ENCODE results near the gene STAM2. TPM values are rescaled to one million over a fixed set of nuclear protein-coding genes. Genes with fewer than 3 reads are reported as not detected.
"Not testable (repeated sequence)": the region's sequence is repeated elsewhere in the genome, so short reads cannot be mapped to it uniquely, and the experiment has no call there.

The STAM2 gene
- total RNA-seq, 1 donor from 2014 or later = 35.3 TPM

GRCh38 chr2:152175012-152175367 lies 573 bp downstream of the STAM2 start:
- Mint-ChIP-seq H3K27ac (ENCODE audit: unreplicated experiment) (peak overlapping the region; percentile 100), H3K4me3 (ENCODE audit: unreplicated experiment) (peak overlapping the region; percentile 96), H3K36me3 (ENCODE audit: low read depth, unreplicated experiment) (peaks cover 2% of the 10 kb centered on the region), H3K9me3 (ENCODE audit: unreplicated experiment) (peaks cover 2% of the 10 kb centered on the region), H3K4me1 (ENCODE audit: low read depth, unreplicated experiment) (peaks cover 4% of the 10 kb centered on the region), H3K27me3 (ENCODE audit: low read depth, unreplicated experiment) (no peaks in the 10 kb centered on the region)
- TF ChIP-seq EZH2 (IDR thresholded peaks at IDR 0.05; ENCODE audit: insufficient read depth, low read length) = no peak
- TF ChIP-seq, protein P1, sequence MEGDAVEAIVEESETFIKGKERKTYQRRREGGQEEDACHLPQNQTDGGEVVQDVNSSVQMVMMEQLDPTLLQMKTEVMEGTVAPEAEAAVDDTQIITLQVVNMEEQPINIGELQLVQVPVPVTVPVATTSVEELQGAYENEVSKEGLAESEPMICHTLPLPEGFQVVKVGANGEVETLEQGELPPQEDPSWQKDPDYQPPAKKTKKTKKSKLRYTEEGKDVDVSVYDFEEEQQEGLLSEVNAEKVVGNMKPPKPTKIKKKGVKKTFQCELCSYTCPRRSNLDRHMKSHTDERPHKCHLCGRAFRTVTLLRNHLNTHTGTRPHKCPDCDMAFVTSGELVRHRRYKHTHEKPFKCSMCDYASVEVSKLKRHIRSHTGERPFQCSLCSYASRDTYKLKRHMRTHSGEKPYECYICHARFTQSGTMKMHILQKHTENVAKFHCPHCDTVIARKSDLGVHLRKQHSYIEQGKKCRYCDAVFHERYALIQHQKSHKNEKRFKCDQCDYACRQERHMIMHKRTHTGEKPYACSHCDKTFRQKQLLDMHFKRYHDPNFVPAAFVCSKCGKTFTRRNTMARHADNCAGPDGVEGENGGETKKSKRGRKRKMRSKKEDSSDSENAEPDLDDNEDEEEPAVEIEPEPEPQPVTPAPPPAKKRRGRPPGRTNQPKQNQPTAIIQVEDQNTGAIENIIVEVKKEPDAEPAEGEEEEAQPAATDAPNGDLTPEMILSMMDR (IDR thresholded peaks at IDR 0.05; ENCODE audit: insufficient read depth, low read depth, low read length) = no peak
- FAIRE-seq = no peak
- H3K9ac ChIP-seq (ENCODE audit: low read length) = peak overlapping the region; percentile 96
- peak overlapping the region; percentile 86 for H3K4me2 ChIP-seq (ENCODE audit: low read length)
- peak overlapping the region; percentile 93 for H3K4me3 ChIP-seq (ENCODE audit: insufficient read depth, low read depth, low read length)
- no peak for DNase-seq (ENCODE audit: low read depth)
- no peaks in the 10 kb centered on the region for H3K27me3 ChIP-seq (ENCODE audit: insufficient read depth, low read length)
- peaks cover 12% of the 10 kb centered on the region for H4K20me1 ChIP-seq (ENCODE audit: insufficient read depth, low read length)
- peak overlapping the region; percentile 96 for H3K27ac ChIP-seq (ENCODE audit: low read depth, low read length)
- H3K4me1 ChIP-seq (ENCODE audit: insufficient read depth, low read length) = peaks cover 3% of the 10 kb centered on the region
- H3K79me2 ChIP-seq (ENCODE audit: insufficient read depth, low read length) = peaks cover 49% of the 10 kb centered on the region
- no peaks in the 10 kb centered on the region for H3K9me3 ChIP-seq (ENCODE audit: insufficient read depth, low read depth, low read length)
- no peaks in the 10 kb centered on the region for H3K36me3 ChIP-seq (ENCODE audit: insufficient read depth, low read length)
- peak overlapping the region; percentile 84 for H2AFZ ChIP-seq (ENCODE audit: low read depth, low read length)

DNA sequence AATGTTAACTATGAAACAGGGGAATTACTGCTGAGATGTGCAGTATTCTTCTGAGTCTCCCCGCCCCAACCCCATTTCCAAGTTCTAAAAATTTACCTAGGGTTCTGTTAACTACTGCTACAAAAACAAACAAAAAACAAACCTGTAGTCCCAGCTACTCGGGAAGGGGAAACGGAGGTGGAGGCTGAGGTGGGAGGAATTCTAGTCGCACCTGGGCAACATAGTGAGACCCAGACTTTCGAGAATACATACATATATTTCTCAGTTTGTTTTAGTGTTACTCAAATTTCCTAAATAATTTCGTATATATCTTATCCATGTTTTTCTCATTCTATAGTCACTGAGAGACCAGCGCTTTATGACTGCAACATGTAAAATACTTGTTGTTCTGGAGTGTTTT lies 989 bp downstream of the STAM2 start:
- Mint-ChIP-seq H3K27ac (ENCODE audit: unreplicated experiment) (peak overlapping the region; percentile 100), H3K4me3 (ENCODE audit: unreplicated experiment) (peak overlapping the region; percentile 96), H3K9me3 (ENCODE audit: unreplicated experiment) (no peaks in the 10 kb centered on the region), H3K27me3 (ENCODE audit: low read depth, unreplicated experiment) (no peaks in the 10 kb centered on the region), H3K4me1 (ENCODE audit: low read depth, unreplicated experiment) (peaks cover 4% of the 10 kb centered on the region), H3K36me3 (ENCODE audit: low read depth, unreplicated experiment) (peaks cover 2% of the 10 kb centered on the region)
- Histone ChIP-seq H3K9ac (ENCODE audit: low read length) (peak overlapping the region; percentile 96), H3K4me2 (ENCODE audit: low read length) (peak overlapping the region; percentile 86), H3K9me3 (ENCODE audit: insufficient read depth, low read depth, low read length) (no peaks in the 10 kb centered on the region), H3K79me2 (ENCODE audit: insufficient read depth, low read length) (peaks cover 54% of the 10 kb centered on the region), H3K27me3 (ENCODE audit: insufficient read depth, low read length) (no peaks in the 10 kb centered on the region), H3K27ac (ENCODE audit: low read depth, low read length) (peak overlapping the region; percentile 96), H2AFZ (ENCODE audit: low read depth, low read length) (peak overlapping the region; percentile 84), H3K4me3 (ENCODE audit: insufficient read depth, low read depth, low read length) (peak overlapping the region; percentile 93), H3K4me1 (ENCODE audit: insufficient read depth, low read length) (peaks cover 3% of the 10 kb centered on the region), H4K20me1 (ENCODE audit: insufficient read depth, low read length) (peaks cover 16% of the 10 kb centered on the region), H3K36me3 (ENCODE audit: insufficient read depth, low read length) (no peaks in the 10 kb centered on the region)
- TF ChIP-seq, protein P1 (IDR thresholded peaks at IDR 0.05; ENCODE audit: insufficient read depth, low read depth, low read length) = no peak
- no peak for TF ChIP-seq EZH2 (IDR thresholded peaks at IDR 0.05; ENCODE audit: insufficient read depth, low read length)
- DNase-seq (ENCODE audit: low read depth) (no peak), FAIRE-seq (no peak)

GRCh38 chr2:152173831-152174230 lies 1.7 kb downstream of the STAM2 start:
- Histone ChIP-seq H3K27ac (ENCODE audit: low read depth, low read length) (no peak overlapping the region), H4K20me1 (ENCODE audit: insufficient read depth, low read length) (peaks cover 23% of the 10 kb centered on the region), H2AFZ (ENCODE audit: low read depth, low read length) (no peak overlapping the region), H3K9ac (ENCODE audit: low read length) (no peak overlapping the region), H3K36me3 (ENCODE audit: insufficient read depth, low read length) (no peaks in the 10 kb centered on the region), H3K4me1 (ENCODE audit: insufficient read depth, low read length) (peaks cover 3% of the 10 kb centered on the region), H3K27me3 (ENCODE audit: insufficient read depth, low read length) (no peaks in the 10 kb centered on the region), H3K4me3 (ENCODE audit: insufficient read depth, low read depth, low read length) (no peak overlapping the region), H3K4me2 (ENCODE audit: low read length) (peak overlapping the region; percentile 86), H3K9me3 (ENCODE audit: insufficient read depth, low read depth, low read length) (no peaks in the 10 kb centered on the region), H3K79me2 (ENCODE audit: insufficient read depth, low read length) (peaks cover 61% of the 10 kb centered on the region)
- Mint-ChIP-seq H3K4me1 (ENCODE audit: low read depth, unreplicated experiment) (peaks cover 4% of the 10 kb centered on the region), H3K4me3 (ENCODE audit: unreplicated experiment) (peak overlapping the region; percentile 96), H3K27me3 (ENCODE audit: low read depth, unreplicated experiment) (no peaks in the 10 kb centered on the region), H3K36me3 (ENCODE audit: low read depth, unreplicated experiment) (peaks cover 3% of the 10 kb centered on the region), H3K27ac (ENCODE audit: unreplicated experiment) (peak overlapping the region; percentile 75), H3K9me3 (ENCODE audit: unreplicated experiment) (no peaks in the 10 kb centered on the region)
- TF ChIP-seq, protein P1 (IDR thresholded peaks at IDR 0.05; ENCODE audit: insufficient read depth, low read depth, low read length) = no peak
- no peak for TF ChIP-seq EZH2 (IDR thresholded peaks at IDR 0.05; ENCODE audit: insufficient read depth, low read length)
- FAIRE-seq = no peak
- DNase-seq (ENCODE audit: low read depth) = no peak

- H3K4me1 ChIP-seq (ENCODE audit: insufficient read depth, low read length); H3K4me2 ChIP-seq (ENCODE audit: low read length); H3K4me3 Mint-ChIP-seq (ENCODE audit: unreplicated experiment); H3K9me3 ChIP-seq (ENCODE audit: insufficient read depth, low read depth, low read length); H3K9me3 Mint-ChIP-seq (ENCODE audit: unreplicated experiment); H2AFZ ChIP-seq (ENCODE audit: low read depth, low read length); H3K27me3 ChIP-seq (ENCODE audit: insufficient read depth, low read length); FAIRE-seq; H3K27me3 Mint-ChIP-seq (ENCODE audit: low read depth, unreplicated experiment); H3K27ac Mint-ChIP-seq (ENCODE audit: unreplicated experiment); H3K36me3 ChIP-seq (ENCODE audit: insufficient read depth, low read length); DNase-seq (ENCODE audit: low read depth); H3K4me1 Mint-ChIP-seq (ENCODE audit: low read depth, unreplicated experiment); H3K27ac ChIP-seq (ENCODE audit: low read depth, low read length); H3K36me3 Mint-ChIP-seq (ENCODE audit: low read depth, unreplicated experiment); H3K9ac ChIP-seq (ENCODE audit: low read length); H3K4me3 ChIP-seq (ENCODE audit: insufficient read depth, low read depth, low read length): not testable (repeated sequence)
- peaks cover 33% of the 10 kb centered on the region for H4K20me1 ChIP-seq (ENCODE audit: insufficient read depth, low read length)
- H3K79me2 ChIP-seq (ENCODE audit: insufficient read depth, low read length) = peaks cover 75% of the 10 kb centered on the region
Measured at GRCh38 chr2:152172201-152172785, 3.3 kb downstream of the STAM2 start.

Data from astrocyte (in vitro differentiated cells and primary cell).